SJSA1 (cell line): ENCODE measurements around the gene HMCN2. TPM values are rescaled to one million over a fixed set of nuclear protein-coding genes. Genes with fewer than 3 reads are reported as not detected.

ENCODE experiments used
- DNase-seq, 2 experiments: peaks; one replicate each; pipeline ENCODE4 v3.0.0-alpha.2; 2015 to 2020; ENCODE audit warnings: low spot score in 2 of 2, low read depth in 1 of 2
- H3K27ac ChIP-seq: fragments of 250-450 bp; sonication (Bioruptor Pico); 2 replicates; pipeline ENCODE4 v1.5.1; 2020; ENCODE audit warnings: mild to moderate bottlenecking, moderate library complexity
- H3K27me3 ChIP-seq: fragments of 250-450 bp; sonication (Bioruptor Pico); replicated peaks from 2 replicates; pipeline ENCODE4 v1.5.1; 2020; ENCODE audit warnings: mild to moderate bottlenecking, moderate library complexity
- H3K36me3 ChIP-seq: fragments of 250-450 bp; sonication (Bioruptor Pico); 2 replicates; pipeline ENCODE4 v1.5.1; 2020; ENCODE audit warnings: mild to moderate bottlenecking
- H3K4me1 ChIP-seq: fragments of 250-450 bp; sonication (Bioruptor Pico); replicated peaks from 2 replicates; pipeline ENCODE4 v1.6.1; 2021; ENCODE audit warnings: mild to moderate bottlenecking
- H3K4me3 ChIP-seq: fragments of 250-450 bp; sonication (Bioruptor Pico); 2 replicates; pipeline ENCODE4 v1.5.1; 2020; ENCODE audit warnings: mild to moderate bottlenecking
- H3K9me3 ChIP-seq: fragments of 250-450 bp; sonication (Bioruptor Pico); replicated peaks from 2 replicates; pipeline ENCODE4 v1.5.1; 2020; ENCODE audit warnings: mild to moderate bottlenecking
- total RNA-seq: library from RNA; depleted of rRNA; stranded (reverse); fragments of >200 nt; shearing (Covaris generic); gene quantifications from 2 replicates; pipeline ENCODE4 v1.2.3, GENCODE V29; 2014

The HMCN2 gene
- total RNA-seq, 1 experiment from 2014 or later, result 1.9 TPM

DNA sequence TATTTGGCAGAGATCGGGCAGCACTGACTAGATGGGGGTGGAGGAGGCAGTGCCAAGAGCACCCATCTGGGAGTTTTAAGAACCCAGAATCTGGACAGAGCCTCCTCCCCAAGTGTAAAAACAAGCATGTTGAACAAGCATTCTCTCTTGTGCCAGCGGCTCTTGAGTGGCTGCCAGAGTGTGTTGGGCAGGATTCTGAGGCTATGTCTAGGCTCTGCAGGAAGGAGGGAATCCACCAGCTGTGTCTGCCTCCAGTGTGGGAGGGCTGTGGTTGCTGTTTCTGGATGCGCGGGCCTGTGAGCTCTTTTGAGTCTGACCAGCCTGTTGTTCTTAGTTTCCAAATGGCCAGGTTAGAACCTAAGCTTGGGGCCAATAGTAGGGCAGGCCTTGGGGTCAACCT, 39.8 kb downstream of the HMCN2 start:
- Histone ChIP-seq H3K36me3 (no peaks in the 10 kb centered on the region), H3K27ac (no peak overlapping the region), H3K27me3 (peaks cover 14% of the 10 kb centered on the region), H3K4me3 (no peak overlapping the region), H3K9me3 (no peaks in the 10 kb centered on the region), H3K4me1 (0 out of 2 replicates have a peak, but pooled peaks cover 5% of the 10 kb centered on the region)
- DNase-seq, result no peak

GRCh38 chr9:130306823-130307666, 41.5 kb downstream of the HMCN2 start:
- Histone ChIP-seq H3K9me3 (no peaks in the 10 kb centered on the region), H3K27me3 (peaks cover 14% of the 10 kb centered on the region), H3K27ac (no peak overlapping the region), H3K4me1 (no peaks in the 10 kb centered on the region), H3K36me3 (no peaks in the 10 kb centered on the region), H3K4me3 (no peak overlapping the region)
- DNase-seq, result no peak

GRCh38 chr9:130307667-130307943, 42.0 kb downstream of the HMCN2 start:
- Histone ChIP-seq H3K4me1 (no peaks in the 10 kb centered on the region), H3K36me3 (no peaks in the 10 kb centered on the region), H3K4me3 (no peak overlapping the region), H3K27ac (no peak overlapping the region), H3K27me3 (peaks cover 14% of the 10 kb centered on the region), H3K9me3 (no peaks in the 10 kb centered on the region)
- DNase-seq, result no peak

DNA sequence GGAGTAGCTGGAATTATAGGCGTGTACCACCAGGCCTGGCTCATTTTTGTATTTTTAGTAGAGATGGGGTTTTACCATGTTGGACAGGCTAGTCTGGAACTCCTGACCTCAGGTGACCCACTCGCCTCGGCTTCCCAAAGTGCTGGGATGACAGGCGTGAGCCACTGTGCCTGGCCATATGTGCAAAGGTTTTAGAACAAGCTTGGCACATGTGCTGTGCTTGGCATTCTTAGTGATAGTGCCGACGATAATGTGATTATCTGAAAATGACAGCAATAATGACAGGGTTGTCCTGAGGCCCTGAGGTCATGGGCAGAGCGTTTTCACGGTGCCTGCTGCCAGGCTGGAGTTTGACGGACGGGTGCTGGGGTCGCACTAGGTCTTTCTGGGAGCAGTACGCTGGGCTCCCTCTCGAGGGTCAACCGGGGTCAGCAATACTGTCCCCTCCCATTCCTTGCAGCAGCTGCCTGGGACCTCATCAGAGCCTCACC, 42.6 kb downstream of the HMCN2 start:
- Histone ChIP-seq H3K36me3 (no peaks in the 10 kb centered on the region), H3K27me3 (peaks cover 14% of the 10 kb centered on the region), H3K4me1 (no peaks in the 10 kb centered on the region), H3K4me3 (no peak overlapping the region), H3K27ac (no peak overlapping the region), H3K9me3 (no peaks in the 10 kb centered on the region)
- no peak for DNase-seq

- no peak overlapping the region for H3K4me3 ChIP-seq
- no peak overlapping the region for H3K27ac ChIP-seq
- no peak for DNase-seq
- peaks cover 2% of the 10 kb centered on the region; the same call in 1 of the 2 replicates for H3K27me3 ChIP-seq
- no peaks in the 10 kb centered on the region for H3K36me3 ChIP-seq
- H3K9me3 ChIP-seq, result no peaks in the 10 kb centered on the region
- no peaks in the 10 kb centered on the region for H3K4me1 ChIP-seq
These were observed 44.3 kb downstream of the HMCN2 start for GRCh38 chr9:130309689-130310455.

GRCh38 chr9:130310456-130310855, 44.9 kb downstream of the HMCN2 start:
- no peaks in the 10 kb centered on the region for H3K36me3 ChIP-seq
- H3K27me3 ChIP-seq, result no peaks in the 10 kb centered on the region
- no peaks in the 10 kb centered on the region for H3K4me1 ChIP-seq
- no peak overlapping the region for H3K4me3 ChIP-seq
- no peak overlapping the region for H3K27ac ChIP-seq
- no peak for DNase-seq
- no peaks in the 10 kb centered on the region for H3K9me3 ChIP-seq

- no peaks in the 10 kb centered on the region for H3K27me3 ChIP-seq
- no peak overlapping the region for H3K27ac ChIP-seq
- H3K4me1 ChIP-seq, result no peaks in the 10 kb centered on the region
- no peaks in the 10 kb centered on the region for H3K36me3 ChIP-seq
- H3K4me3 ChIP-seq, result no peak overlapping the region
- H3K9me3 ChIP-seq, result no peaks in the 10 kb centered on the region
- DNase-seq, result no peak
These were observed 45.4 kb downstream of the HMCN2 start for GRCh38 chr9:130311003-130311402.

DNA sequence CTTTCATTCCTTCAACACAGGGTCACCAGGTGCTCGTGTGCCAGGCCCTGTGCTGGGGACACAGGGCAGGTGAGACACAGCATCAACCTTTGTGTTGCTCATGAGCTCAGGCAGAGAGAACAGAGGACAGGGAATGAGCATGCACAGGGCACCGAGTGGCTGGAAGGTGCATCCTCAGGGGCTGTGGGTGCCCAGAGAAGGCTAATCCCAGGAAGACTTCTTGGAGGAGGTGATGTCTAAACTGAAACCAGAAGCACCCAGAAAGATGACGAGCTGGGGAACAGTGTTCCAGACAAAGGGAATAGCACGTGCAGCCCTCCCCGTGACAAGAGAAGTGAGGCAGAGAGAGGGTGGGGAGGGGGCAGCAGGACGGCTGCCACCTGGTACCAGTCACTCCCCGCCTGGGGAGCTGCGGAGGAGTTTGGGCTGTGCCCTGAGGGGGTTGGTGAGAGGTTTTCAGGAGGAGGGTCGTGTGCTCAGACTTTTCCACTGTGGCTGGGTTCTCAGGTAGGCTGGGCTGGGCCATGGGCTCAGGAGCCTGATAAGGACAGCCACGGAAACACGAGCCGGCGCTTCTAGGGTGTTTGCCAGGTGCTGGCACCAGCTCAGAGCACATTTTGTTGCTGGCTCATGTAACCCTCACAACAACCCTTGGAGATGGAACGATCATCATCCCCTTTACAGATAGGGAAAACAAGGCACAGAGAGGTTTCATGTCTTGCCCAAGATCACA, 46.0 kb downstream of the HMCN2 start:
- Histone ChIP-seq H3K4me3 (no peak overlapping the region), H3K9me3 (no peaks in the 10 kb centered on the region), H3K4me1 (no peaks in the 10 kb centered on the region), H3K36me3 (no peaks in the 10 kb centered on the region), H3K27ac (no peak overlapping the region), H3K27me3 (no peaks in the 10 kb centered on the region)
- DNase-seq, result no peak

DNA sequence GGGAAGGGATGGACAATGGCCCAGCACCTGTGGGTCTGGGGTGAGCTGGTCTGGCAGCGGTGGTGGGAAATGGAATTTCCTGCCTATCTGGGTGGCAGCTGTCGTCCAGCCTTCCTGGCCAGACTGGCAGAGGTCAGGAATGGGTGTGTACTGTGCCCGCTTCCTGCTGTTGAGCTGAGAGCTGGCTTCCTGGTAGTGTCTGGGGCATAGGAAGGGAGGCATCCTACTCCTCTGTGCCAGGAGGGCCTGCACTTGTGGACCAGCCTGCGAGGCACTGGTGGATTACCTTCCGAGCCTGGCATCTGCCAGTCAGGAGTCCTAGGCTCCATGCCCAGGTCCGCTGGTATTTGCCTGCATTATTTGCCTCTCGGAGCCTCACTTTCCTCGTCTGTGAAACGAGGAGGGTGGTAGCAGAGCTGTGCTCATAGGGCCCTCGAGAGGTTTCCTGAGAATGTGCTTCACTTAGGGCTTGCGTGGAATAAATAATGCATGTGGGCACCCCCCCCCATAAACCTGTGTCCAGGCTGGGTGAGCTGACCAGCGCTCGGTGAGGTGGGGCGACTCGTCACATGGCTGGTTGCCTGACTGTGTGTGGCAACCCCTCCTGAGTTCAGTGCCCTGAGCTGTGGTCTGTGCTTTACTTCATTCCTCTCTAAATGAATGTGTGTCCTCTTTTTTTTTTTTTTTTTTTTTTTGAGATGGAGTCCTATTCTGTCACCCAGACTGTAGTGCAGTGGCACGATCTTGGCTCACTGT, 47.7 kb downstream of the HMCN2 start:
- no peak for DNase-seq
- no peaks in the 10 kb centered on the region for H3K9me3 ChIP-seq
- no peaks in the 10 kb centered on the region for H3K27me3 ChIP-seq
- peaks cover 6% of the 10 kb centered on the region for H3K4me1 ChIP-seq
- no peak overlapping the region for H3K27ac ChIP-seq
- no peak overlapping the region for H3K4me3 ChIP-seq
- H3K36me3 ChIP-seq, result no peaks in the 10 kb centered on the region

GRCh38 chr9:130315446-130316226, 50.1 kb downstream of the HMCN2 start:
- H3K27me3 ChIP-seq, result no peaks in the 10 kb centered on the region
- H3K9me3 ChIP-seq, result no peaks in the 10 kb centered on the region
- H3K27ac ChIP-seq, result no peak overlapping the region
- H3K4me3 ChIP-seq, result no peak overlapping the region
- no peak for DNase-seq
- peaks cover 6% of the 10 kb centered on the region for H3K4me1 ChIP-seq
- H3K36me3 ChIP-seq, result no peaks in the 10 kb centered on the region

DNA sequence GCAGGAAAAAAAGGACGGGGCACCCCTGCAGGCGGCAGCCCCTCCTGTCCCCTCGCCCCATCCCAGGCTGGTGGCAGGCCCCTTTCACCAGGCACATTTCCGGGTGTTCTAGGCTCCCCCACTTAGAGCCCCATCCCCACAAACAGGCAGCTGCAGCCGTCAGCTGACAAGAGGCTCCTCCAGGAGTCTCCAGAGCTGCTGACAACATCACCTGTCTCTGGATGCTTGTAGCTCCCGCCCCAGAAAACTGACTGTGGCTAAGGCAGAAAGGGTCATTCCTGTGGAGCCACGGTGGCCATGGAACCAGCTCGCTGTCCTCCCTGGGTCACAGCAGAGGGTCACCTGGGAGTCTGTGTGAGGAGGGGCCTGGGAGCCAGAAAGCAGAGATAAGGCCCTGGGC, 50.9 kb downstream of the HMCN2 start:
- no peaks in the 10 kb centered on the region for H3K36me3 ChIP-seq
- peaks cover 6% of the 10 kb centered on the region for H3K4me1 ChIP-seq
- DNase-seq, result no peak
- H3K4me3 ChIP-seq, result no peak overlapping the region
- no peaks in the 10 kb centered on the region for H3K27me3 ChIP-seq
- no peak overlapping the region for H3K27ac ChIP-seq
- no peaks in the 10 kb centered on the region for H3K9me3 ChIP-seq

DNA sequence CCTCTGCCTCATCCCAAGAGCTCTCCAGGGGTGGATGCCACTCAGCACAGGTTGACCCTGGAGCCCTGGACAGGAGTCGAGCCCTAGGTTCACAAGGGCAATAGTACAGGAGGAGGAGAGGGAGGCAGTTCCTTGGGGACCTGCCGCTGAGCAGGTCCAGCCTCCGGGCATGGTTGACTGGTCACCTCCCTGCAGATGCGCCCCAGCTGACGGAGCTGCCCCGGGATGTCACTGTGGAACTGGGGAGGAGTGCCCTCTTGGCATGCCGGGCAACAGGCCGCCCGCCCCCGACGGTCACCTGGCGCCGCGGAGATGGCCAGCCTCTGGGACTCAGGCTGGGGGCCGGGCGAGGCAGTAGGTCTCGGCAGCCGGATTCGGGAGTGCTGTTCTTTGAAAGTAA, 53.7 kb downstream of the HMCN2 start:
- H3K27ac ChIP-seq, result no peak overlapping the region
- no peaks in the 10 kb centered on the region for H3K9me3 ChIP-seq
- H3K4me3 ChIP-seq, result no peak overlapping the region
- no peak for DNase-seq
- peaks cover 6% of the 10 kb centered on the region for H3K4me1 ChIP-seq
- no peaks in the 10 kb centered on the region for H3K36me3 ChIP-seq
- no peaks in the 10 kb centered on the region; the same call in 1 of the 2 replicates for H3K27me3 ChIP-seq
